PFSK-1 (cell line): ENCODE results near the gene CHTF18.

Source experiments
- FOXP2 ChIP-seq: optimal IDR thresholded peaks from 2 replicates; pipeline ENCODE3; 2011; ENCODE audit warnings: borderline replicate concordance, control low read depth, inconsistent platforms; ENCODE audit not compliant: insufficient read depth; ENCODE audit errors: extremely low read length, extremely low read depth
- POLR2AphosphoS5 ChIP-seq: IDR thresholded peaks from 2 replicates; pipeline ENCODE4 v1.6.1; 2012; ENCODE audit warnings: low read depth, mild to moderate bottlenecking, control low read depth, low read length, moderate library complexity
- SIN3A ChIP-seq: IDR thresholded peaks from 2 replicates; pipeline ENCODE4 v1.6.1; 2012; ENCODE audit warnings: mild to moderate bottlenecking, low read length, moderate library complexity, borderline replicate concordance; ENCODE audit not compliant: insufficient read depth
- TAF1 ChIP-seq: IDR thresholded peaks from 2 replicates; pipeline ENCODE4 v1.6.1; 2012; ENCODE audit warnings: low read length, control low read depth, borderline replicate concordance; ENCODE audit not compliant: insufficient read depth
- TF ChIP-seq, protein P1 (sequence below), 2 experiments: IDR thresholded peaks; 2 replicates each; pipeline versions ENCODE4 v1.6.1 to v1.8.0; 2011 to 2012; ENCODE audit warnings: low read depth in 2 of 2, low read length in 2 of 2, control low read depth in 1 of 2, inconsistent platforms in 1 of 2, mild to moderate bottlenecking in 1 of 2, moderate library complexity in 1 of 2; ENCODE audit not compliant: insufficient read depth in 1 of 2

CHTF18 gene

DNA sequence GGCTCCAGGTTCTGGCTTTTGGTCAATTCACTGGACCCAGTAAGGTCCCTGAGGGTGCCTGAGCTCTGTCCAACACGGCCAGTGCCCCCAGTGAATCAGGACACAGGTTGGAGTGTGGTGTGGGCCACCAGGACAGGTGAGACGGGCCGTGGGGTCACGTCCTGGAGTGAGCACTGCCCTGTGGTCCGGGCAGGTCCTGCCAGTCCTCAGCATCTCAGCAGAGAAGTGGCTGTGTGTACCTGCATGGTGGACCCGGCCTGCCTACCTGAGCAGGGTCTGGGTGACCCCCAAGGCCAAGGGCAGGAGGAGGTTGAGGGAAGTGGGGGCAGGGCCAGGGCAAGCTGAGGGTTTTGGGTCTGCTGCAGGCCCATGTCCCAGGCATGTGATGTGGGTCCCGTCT lies 14.0 kb downstream of the CHTF18 start:
- no peak for TF ChIP-seq TAF1
- no peak for TF ChIP-seq POLR2AphosphoS5
- TF ChIP-seq FOXP2: no peak
- TF ChIP-seq SIN3A: no peak
- TF ChIP-seq, protein P1, sequence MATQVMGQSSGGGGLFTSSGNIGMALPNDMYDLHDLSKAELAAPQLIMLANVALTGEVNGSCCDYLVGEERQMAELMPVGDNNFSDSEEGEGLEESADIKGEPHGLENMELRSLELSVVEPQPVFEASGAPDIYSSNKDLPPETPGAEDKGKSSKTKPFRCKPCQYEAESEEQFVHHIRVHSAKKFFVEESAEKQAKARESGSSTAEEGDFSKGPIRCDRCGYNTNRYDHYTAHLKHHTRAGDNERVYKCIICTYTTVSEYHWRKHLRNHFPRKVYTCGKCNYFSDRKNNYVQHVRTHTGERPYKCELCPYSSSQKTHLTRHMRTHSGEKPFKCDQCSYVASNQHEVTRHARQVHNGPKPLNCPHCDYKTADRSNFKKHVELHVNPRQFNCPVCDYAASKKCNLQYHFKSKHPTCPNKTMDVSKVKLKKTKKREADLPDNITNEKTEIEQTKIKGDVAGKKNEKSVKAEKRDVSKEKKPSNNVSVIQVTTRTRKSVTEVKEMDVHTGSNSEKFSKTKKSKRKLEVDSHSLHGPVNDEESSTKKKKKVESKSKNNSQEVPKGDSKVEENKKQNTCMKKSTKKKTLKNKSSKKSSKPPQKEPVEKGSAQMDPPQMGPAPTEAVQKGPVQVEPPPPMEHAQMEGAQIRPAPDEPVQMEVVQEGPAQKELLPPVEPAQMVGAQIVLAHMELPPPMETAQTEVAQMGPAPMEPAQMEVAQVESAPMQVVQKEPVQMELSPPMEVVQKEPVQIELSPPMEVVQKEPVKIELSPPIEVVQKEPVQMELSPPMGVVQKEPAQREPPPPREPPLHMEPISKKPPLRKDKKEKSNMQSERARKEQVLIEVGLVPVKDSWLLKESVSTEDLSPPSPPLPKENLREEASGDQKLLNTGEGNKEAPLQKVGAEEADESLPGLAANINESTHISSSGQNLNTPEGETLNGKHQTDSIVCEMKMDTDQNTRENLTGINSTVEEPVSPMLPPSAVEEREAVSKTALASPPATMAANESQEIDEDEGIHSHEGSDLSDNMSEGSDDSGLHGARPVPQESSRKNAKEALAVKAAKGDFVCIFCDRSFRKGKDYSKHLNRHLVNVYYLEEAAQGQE (IDR thresholded peaks at IDR 0.05; ENCODE audit: insufficient read depth in 1 of 2, low read depth in 2 of 2, low read length in 2 of 2): no peak

DNA sequence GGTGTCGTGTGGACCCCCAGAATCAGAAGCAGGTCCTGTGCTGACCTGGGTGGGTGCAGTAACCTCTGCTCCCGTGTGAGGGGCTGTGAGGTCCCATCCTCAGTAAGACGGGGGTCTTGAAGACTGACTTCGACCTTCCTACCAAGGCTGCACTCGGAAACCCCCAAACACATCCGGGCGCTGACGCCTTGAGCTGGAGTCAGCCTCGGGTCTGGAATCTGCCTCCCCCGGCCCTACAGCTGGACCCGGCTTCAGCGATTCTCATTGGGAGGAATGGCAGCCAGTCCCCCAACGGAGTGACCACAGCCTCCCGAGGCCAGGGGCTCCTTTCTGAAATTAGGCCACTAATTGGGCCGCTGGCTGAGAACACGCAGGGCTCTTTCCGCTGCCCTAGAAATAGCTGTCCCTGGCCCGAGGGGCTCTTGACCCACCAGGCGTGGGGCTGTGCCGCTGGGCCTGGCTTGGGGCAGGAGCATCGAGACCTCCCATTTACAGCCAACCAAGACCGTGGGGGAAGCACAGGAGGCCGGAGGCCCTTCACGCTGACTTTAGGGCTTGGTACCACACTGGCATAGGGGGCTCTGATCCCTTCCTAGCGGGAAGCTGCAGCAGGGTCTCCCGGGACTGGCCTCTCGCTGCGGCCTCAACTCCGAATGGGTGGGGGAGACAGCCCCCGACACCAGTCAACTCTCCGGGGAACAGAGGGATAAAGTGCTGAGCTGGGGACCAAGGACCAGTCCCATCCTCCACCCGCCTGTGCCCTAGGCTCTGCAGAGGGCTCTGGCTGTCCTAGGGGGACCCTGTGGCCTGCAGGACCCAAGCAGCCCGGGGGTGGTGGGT lies 14.7 kb downstream of the CHTF18 start:
- TF ChIP-seq, protein P1 (IDR thresholded peaks at IDR 0.05; ENCODE audit: insufficient read depth in 1 of 2, low read depth in 2 of 2, low read length in 2 of 2): no peak

GRCh38 chr16:803754-804080 lies 15.3 kb downstream of the CHTF18 start:
- TF ChIP-seq, protein P1 (IDR thresholded peaks at IDR 0.05; ENCODE audit: insufficient read depth in 1 of 2, low read depth in 2 of 2, low read length in 2 of 2): no peak
- TF ChIP-seq SIN3A (no peak), POLR2AphosphoS5 (no peak), FOXP2 (no peak), TAF1 (no peak)

- TF ChIP-seq, protein P1 (IDR thresholded peaks at IDR 0.05; ENCODE audit: insufficient read depth in 1 of 2, low read depth in 2 of 2, low read length in 2 of 2): no peak
- no peak for TF ChIP-seq FOXP2
- no peak for TF ChIP-seq SIN3A
- TF ChIP-seq TAF1: no peak
- no peak for TF ChIP-seq POLR2AphosphoS5
Measured at GRCh38 chr16:804193-805048, 16.0 kb downstream of the CHTF18 start.
